Measurements from ENCODE around the gene AKNAD1.

GRCh38 chr1:108831225-108831624 is 25.7 kb downstream of the AKNAD1 start:
- TF ChIP-seq CTCF (IDR thresholded peaks at IDR 0.05; ENCODE audit: low read depth, low read length, poor library complexity, severe bottlenecking), result no peak
- TF ChIP-seq EZH2phosphoT487 (IDR thresholded peaks at IDR 0.05; ENCODE audit: borderline replicate concordance, low read length), result no peak

All from DOHH2 (cell line).